Gastrocnemius medialis (tissue), 4 donors: ENCODE data around the gene SH2D4B. TPM values are rescaled to one million over a fixed set of nuclear protein-coding genes. Genes with fewer than 3 reads are reported as not detected.
"Not testable (repeated sequence)": the region's sequence is repeated elsewhere in the genome, so short reads cannot be mapped to it uniquely, and the experiment has no call there.

Source experiments
- ATAC-seq, 2 donors: fragments of 150-250 bp; one replicate each; pipeline ENCODE4 v1.9.1; 2016
- DNase-seq, 2 donors: peaks; one replicate each; pipeline ENCODE4 v3.0.0-alpha.2; 2019
- H3K27ac ChIP-seq, 4 donors: fragments of 200-600 bp; sonication (generic); 1 replicate in 1 of 4; 2 replicates in 3 of 4; pipeline ENCODE4 v1.5.1; 2016 to 2018; ENCODE audit warnings: mild to moderate bottlenecking in 2 of 4, moderate library complexity in 1 of 4
- H3K27me3 ChIP-seq, 3 donors: fragments of 200-600 bp; sonication (generic) in 2 of 3; 1 replicate in 1 of 3; 2 replicates in 2 of 3; pipeline versions ENCODE4 v1.5.1 to v1.6.0; 2016 to 2019; ENCODE audit warnings: mild to moderate bottlenecking in 1 of 3, moderate library complexity in 1 of 3
- H3K36me3 ChIP-seq, 2 donors: fragments of 200-600 bp; sonication (generic) in 1 of 2; one replicate each; pipeline ENCODE4 v1.5.1; 2017 to 2018
- H3K4me1 ChIP-seq, 2 donors: fragments of 200-600 bp; sonication (generic) in 1 of 2; one replicate each; pipeline ENCODE4 v1.5.1; 2016 to 2017; ENCODE audit warnings: mild to moderate bottlenecking in 2 of 2
- H3K4me3 ChIP-seq, 4 donors: fragments of 200-600 bp; sonication (generic) in 3 of 4; 1 replicate in 1 of 4; 2 replicates in 3 of 4; pipeline ENCODE4 v1.5.1; 2016 to 2019; ENCODE audit warnings: mild to moderate bottlenecking in 2 of 4
- H3K9me3 ChIP-seq, 3 donors: fragments of 200-600 bp; sonication (generic) in 2 of 3; 1 replicate in 1 of 3; 2 replicates in 2 of 3; pipeline ENCODE4 v1.5.1; 2016 to 2019
- POLR2A ChIP-seq, 2 donors: fragments of 450-650 bp; IDR thresholded peaks; one replicate each; pipeline ENCODE4 v1.6.1; 2017; ENCODE audit warnings: antibody characterized with exemption in 2 of 2, mild to moderate bottlenecking in 2 of 2, moderate library complexity in 2 of 2
- in situ Hi-C, 4 donors: fragments of 200-750 bp; cut with MboI; loops; one replicate each; pipeline versions ENCODE4 v1.15.0 to v1.8.0; 2017; ENCODE audit warnings: low sequenced_read_pairs in 4 of 4
- intact Hi-C: fragments of 100-400 bp; cut with DNase I; formaldehyde crosslinking; loops from one replicate; pipeline ENCODE4 v1.15.1; 2023; ENCODE audit warnings: low total_unique reads
- total RNA-seq, 4 donors: library from RNA; depleted of rRNA; stranded (reverse); fragments of >200 nt; gene quantifications; one replicate each; pipeline versions ENCODE4 v1.1.0 to v1.2.3, GENCODE V29; 2016
- TF ChIP-seq, protein P1 (sequence below), 5 experiments: fragments of 450-650 bp in 3 of 5; fragments of 200-600 bp in 2 of 5; sonication (generic) in 2 of 5; IDR thresholded peaks in 4 of 5; conservative IDR thresholded peaks in 1 of 5; 1 replicate in 4 of 5; 2 replicates in 1 of 5; pipeline ENCODE4 v1.5.1; 2016 to 2019; ENCODE audit warnings: antibody characterized with exemption in 5 of 5, mild to moderate bottlenecking in 3 of 5, moderate library complexity in 3 of 5

Gene SH2D4B
- total RNA-seq, 4 donors from 2014 or later = not detected

DNA sequence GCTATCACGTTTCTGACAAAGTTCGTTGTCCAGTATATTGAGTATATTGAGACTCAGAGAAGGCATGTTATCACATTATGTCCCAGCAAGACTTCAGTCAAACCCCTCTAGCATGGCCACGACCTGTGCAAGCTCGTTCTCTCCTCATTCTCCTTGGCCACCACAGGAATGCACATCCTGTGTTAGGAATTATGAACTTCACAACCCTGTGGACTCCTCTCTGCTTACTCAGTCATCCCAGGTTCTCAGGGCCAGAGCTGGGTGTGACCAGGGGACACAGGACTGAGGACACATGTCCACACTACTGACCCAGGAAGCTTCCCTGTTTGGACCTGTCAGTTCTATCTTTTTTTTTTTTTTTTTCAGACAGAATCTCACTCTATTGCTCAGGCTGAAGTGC is 4.4 kb downstream of the SH2D4B start:
- Histone ChIP-seq H3K4me1 (no peaks in the 10 kb centered on the region), H3K27me3 (no peaks in the 10 kb centered on the region), H3K27ac (peak overlapping the region in 3 of 4 donors; percentile 66 to 73 (median 71)), H3K9me3 (no peaks in the 10 kb centered on the region), H3K36me3 (no peaks in the 10 kb centered on the region), H3K4me3 (no peak overlapping the region)
- DNase-seq (no peak), ATAC-seq (no peak)
- TF ChIP-seq, protein P1, sequence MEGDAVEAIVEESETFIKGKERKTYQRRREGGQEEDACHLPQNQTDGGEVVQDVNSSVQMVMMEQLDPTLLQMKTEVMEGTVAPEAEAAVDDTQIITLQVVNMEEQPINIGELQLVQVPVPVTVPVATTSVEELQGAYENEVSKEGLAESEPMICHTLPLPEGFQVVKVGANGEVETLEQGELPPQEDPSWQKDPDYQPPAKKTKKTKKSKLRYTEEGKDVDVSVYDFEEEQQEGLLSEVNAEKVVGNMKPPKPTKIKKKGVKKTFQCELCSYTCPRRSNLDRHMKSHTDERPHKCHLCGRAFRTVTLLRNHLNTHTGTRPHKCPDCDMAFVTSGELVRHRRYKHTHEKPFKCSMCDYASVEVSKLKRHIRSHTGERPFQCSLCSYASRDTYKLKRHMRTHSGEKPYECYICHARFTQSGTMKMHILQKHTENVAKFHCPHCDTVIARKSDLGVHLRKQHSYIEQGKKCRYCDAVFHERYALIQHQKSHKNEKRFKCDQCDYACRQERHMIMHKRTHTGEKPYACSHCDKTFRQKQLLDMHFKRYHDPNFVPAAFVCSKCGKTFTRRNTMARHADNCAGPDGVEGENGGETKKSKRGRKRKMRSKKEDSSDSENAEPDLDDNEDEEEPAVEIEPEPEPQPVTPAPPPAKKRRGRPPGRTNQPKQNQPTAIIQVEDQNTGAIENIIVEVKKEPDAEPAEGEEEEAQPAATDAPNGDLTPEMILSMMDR (IDR thresholded peaks at IDR 0.05 in 4 of 5, conservative IDR thresholded peaks at IDR 0.05 in 1 of 5) = no peak
- TF ChIP-seq POLR2A (IDR thresholded peaks at IDR 0.05) = no peak
- intact Hi-C loops = no loop called here
- in situ Hi-C loops = no loop called here

DNA sequence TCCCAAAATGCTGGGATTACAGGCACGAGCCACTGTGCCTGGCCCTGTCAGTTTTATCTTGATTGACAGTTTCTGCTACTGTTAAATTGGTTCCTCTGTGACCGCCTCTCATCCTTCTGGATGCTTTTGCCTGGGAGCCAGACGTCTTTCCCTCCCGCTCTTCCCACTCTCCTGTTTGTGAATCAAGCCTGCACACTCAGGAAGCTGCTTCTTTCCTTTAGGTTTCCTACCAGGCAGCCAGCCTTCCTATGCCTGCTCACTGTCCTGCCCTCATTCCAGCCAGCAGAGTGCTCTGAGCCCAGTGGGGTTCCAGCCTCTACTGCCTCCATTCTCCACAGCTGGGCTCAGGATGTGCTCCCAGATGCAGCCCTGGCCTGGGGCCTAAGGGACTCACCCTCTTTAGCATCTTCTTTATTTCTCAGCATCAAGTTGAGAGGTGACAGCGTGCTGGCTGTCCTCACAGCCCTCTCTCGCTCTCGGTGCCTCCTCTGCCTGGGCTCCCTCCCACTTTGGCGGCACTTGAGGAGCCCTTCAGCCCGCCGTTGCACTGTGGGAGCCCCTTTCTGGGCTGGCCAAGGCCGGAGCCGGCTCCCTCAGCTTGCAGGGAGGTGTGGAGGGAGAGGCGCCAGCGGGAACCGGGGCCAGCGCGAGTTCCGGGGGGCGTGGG is 5.1 kb downstream of the SH2D4B start:
- peaks cover 0 to 4% (median 0%) of the 10 kb centered on the region in 3 donors for H3K27me3 ChIP-seq
- H3K4me1 ChIP-seq = no peaks in the 10 kb centered on the region
- TF ChIP-seq, protein P1 (IDR thresholded peaks at IDR 0.05 in 4 of 5, conservative IDR thresholded peaks at IDR 0.05 in 1 of 5) = no peak
- no peak for TF ChIP-seq POLR2A (IDR thresholded peaks at IDR 0.05)
- DNase-seq (no peak), ATAC-seq (no peak)
- H3K36me3 ChIP-seq = no peaks in the 10 kb centered on the region
- no peak overlapping the region for H3K4me3 ChIP-seq
- intact Hi-C loops (no loop called here), in situ Hi-C loops (no loop called here)
- H3K9me3 ChIP-seq = no peaks in the 10 kb centered on the region
- peak overlapping the region in 1 of 4 donors; percentile 66 for H3K27ac ChIP-seq

DNA sequence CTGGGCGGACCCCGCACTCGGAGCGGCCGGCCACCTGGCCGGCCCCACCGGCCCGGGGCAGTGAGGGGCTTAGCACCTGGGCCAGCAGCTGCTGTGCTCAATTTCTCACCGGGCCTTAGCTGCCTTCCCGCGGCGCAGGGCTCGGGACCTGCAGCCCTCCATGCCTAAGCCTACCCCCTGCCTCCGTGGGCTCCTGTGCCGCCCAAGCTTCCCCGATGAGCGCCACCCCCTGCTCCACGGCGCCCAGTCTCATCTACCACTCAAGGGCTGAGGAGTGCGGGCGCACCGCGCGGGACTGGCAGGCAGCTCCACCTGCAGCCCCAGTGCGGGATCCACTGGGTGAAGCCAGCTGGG is 5.6 kb downstream of the SH2D4B start:
- H3K4me1 ChIP-seq, in situ Hi-C loops, H3K27me3 ChIP-seq, H3K9me3 ChIP-seq, ATAC-seq, H3K36me3 ChIP-seq, H3K4me3 ChIP-seq, DNase-seq, intact Hi-C loops, H3K27ac ChIP-seq: not testable (repeated sequence)

DNA sequence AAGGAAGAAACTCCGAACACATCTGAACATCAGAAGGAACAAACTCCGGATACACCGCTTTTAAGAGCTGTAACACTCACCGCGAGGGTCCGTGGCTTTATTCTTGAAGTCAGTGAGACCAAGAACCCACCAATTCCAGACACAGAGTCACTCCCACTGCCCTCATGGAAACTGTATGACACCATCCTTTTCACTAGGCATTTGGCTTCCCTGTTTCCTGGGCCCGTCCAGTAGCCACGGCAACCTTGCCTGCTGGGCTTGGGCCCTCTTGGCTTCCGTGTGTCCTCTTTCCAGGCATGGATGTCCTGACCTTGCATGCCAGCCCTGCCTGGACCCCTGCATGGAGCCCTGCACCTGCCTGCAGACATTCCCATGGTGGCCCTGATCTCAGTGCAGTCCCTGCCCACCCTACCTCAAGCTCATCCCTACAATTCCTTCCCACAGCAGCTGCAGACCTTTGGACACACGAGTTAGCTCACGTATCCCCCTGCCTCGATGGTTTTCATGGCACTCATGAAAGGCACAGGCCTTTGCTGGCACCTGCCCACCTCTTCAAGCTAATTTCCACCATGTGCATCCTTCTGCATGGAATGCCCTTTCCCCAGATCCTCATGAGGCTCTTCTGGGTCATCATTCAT is 6.7 kb downstream of the SH2D4B start:
- Histone ChIP-seq H3K9me3 (no peaks in the 10 kb centered on the region), H3K4me3 (no peak overlapping the region), H3K27ac (no peak overlapping the region), H3K27me3 (peaks cover 0 to 4% (median 0%) of the 10 kb centered on the region in 3 donors), H3K4me1 (no peaks in the 10 kb centered on the region), H3K36me3 (no peaks in the 10 kb centered on the region)
- TF ChIP-seq POLR2A (IDR thresholded peaks at IDR 0.05) = no peak
- TF ChIP-seq, protein P1 (IDR thresholded peaks at IDR 0.05 in 4 of 5, conservative IDR thresholded peaks at IDR 0.05 in 1 of 5) = no peak
- no peak for ATAC-seq
- intact Hi-C loops = no loop called here
- in situ Hi-C loops = no loop called here
- no peak for DNase-seq

DNA sequence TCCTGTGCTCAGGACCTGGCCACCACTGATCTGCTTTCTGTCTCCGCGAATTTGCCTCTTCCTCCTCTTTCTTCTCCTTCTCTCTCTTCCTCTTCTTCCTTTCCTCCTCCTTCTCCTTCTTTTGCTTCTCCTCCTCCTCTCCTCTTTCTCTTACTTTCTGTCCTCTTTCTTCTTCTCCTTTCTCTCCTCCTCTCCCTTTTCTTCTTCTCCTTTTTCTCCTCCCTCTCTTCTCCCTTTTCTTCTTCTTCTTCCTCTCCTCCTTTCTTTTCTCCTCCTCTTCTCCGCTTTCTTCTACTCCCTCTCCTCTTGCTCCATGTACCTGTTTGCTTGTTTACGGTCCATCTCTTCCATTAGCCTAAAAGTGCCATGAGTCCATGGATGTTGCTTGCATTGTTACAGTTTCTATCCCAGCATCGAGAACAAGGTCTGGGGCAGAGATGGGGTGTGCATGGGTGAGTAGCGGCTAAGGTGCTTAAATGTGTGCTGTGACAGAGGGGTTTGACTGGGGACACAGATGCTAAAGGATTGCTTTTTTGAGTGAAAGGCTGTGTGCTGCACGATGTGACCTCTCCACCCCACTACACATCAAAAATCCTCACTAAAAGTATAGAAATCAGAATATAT is 7.7 kb downstream of the SH2D4B start:
- Histone ChIP-seq H3K27ac (no peak overlapping the region), H3K36me3 (no peaks in the 10 kb centered on the region), H3K27me3 (peaks cover 0 to 4% (median 0%) of the 10 kb centered on the region in 3 donors), H3K9me3 (no peaks in the 10 kb centered on the region), H3K4me1 (no peaks in the 10 kb centered on the region), H3K4me3 (no peak overlapping the region)
- intact Hi-C loops = no loop called here
- no peak for DNase-seq
- TF ChIP-seq, protein P1 (IDR thresholded peaks at IDR 0.05 in 4 of 5, conservative IDR thresholded peaks at IDR 0.05 in 1 of 5) = no peak
- TF ChIP-seq POLR2A (IDR thresholded peaks at IDR 0.05) = no peak
- ATAC-seq = no peak
- in situ Hi-C loops = no loop called here
